WTC11 (cell line): Measurements from ENCODE around the gene LIMK1. TPM values are rescaled to one million over a fixed set of nuclear protein-coding genes. Genes with fewer than 3 reads are reported as not detected.

Experiments used
- ATAC-seq: fragments of 200-7000 bp; cut with Tn5 transposase; 2 replicates; pipeline ENCODE4 v1.10.0; 2021; ENCODE audit warnings: mild to moderate bottlenecking, moderate library complexity
- CTCF ChIA-PET: fragments of 300-600 bp; sonication (Branson Sonifier 250); formaldehyde crosslinking; loops from one replicate; lab custom pipeline; 2021; ENCODE audit warnings: antibody characterized with exemption; lab: Charles Lee
- POLR2A ChIA-PET: fragments of 350-600 bp; sonication (Branson Sonifier 250); formaldehyde crosslinking; loops from one replicate; lab custom pipeline; 2021; ENCODE audit warnings: antibody characterized with exemption; lab: Charles Lee
- DNase-seq: peaks from one replicate; pipeline ENCODE4 v3.0.0; 2021; ENCODE audit warnings: low spot score
- H3K27ac Mint-ChIP-seq: 2 replicates; pipeline ENCODE4 v1.8.0; 2021; ENCODE audit warnings: mixed read lengths
- H3K27me3 Mint-ChIP-seq: 2 replicates; pipeline ENCODE4 v1.8.0; 2021; ENCODE audit warnings: low read depth, mild to moderate bottlenecking, moderate library complexity, mixed read lengths
- H3K36me3 Mint-ChIP-seq: 2 replicates; pipeline ENCODE4 v1.8.0; 2021; ENCODE audit warnings: mixed read lengths
- H3K4me1 Mint-ChIP-seq: 2 replicates; pipeline ENCODE4 v1.8.0; 2022; ENCODE audit warnings: mixed read lengths
- H3K4me3 Mint-ChIP-seq: 2 replicates; pipeline ENCODE4 v1.8.0; 2021; ENCODE audit warnings: mild to moderate bottlenecking, moderate library complexity, mixed read lengths
- H3K9me3 Mint-ChIP-seq: 2 replicates; pipeline ENCODE4 v1.8.0; 2021; ENCODE audit warnings: mixed read lengths
- ARID4B ChIP-seq: sonication (generic); formaldehyde crosslinking; IDR thresholded peaks from 2 replicates; pipeline ENCODE4 v1.8.0; 2023; ENCODE audit warnings: missing genetic modification reagents, mild to moderate bottlenecking, borderline replicate concordance
- CREB1 ChIP-seq: sonication (generic); formaldehyde crosslinking; IDR thresholded peaks from 2 replicates; pipeline ENCODE4 v1.8.0; 2023; ENCODE audit warnings: mild to moderate bottlenecking, missing genetic modification reagents
- CTCF ChIP-seq: fragments of 200-600 bp; IDR thresholded peaks from 2 replicates; pipeline ENCODE4 v1.8.0; 2022; ENCODE audit warnings: antibody characterized with exemption
- E2F1 ChIP-seq: sonication (generic); formaldehyde crosslinking; IDR thresholded peaks from 2 replicates; pipeline ENCODE4 v1.8.0; 2022; ENCODE audit warnings: mild to moderate bottlenecking, missing genetic modification reagents
- E2F5 ChIP-seq: sonication (generic); formaldehyde crosslinking; IDR thresholded peaks from 2 replicates; pipeline ENCODE4 v1.8.1; 2022; ENCODE audit warnings: mild to moderate bottlenecking, moderate library complexity, missing genetic modification reagents
- ELF4 ChIP-seq: sonication (generic); formaldehyde crosslinking; IDR thresholded peaks from 2 replicates; pipeline ENCODE4 v1.8.1; 2022; ENCODE audit warnings: low read depth, mild to moderate bottlenecking, moderate library complexity, missing genetic modification reagents
- ESRRA ChIP-seq: sonication (generic); formaldehyde crosslinking; IDR thresholded peaks from 2 replicates; pipeline ENCODE4 v1.8.1; 2022; ENCODE audit warnings: mild to moderate bottlenecking, missing genetic modification reagents, borderline replicate concordance
- GRHL2 ChIP-seq: fragments of 250-450 bp; sonication (Bioruptor Pico); IDR thresholded peaks from 2 replicates; pipeline ENCODE4 v1.8.0; 2022; ENCODE audit warnings: mild to moderate bottlenecking, moderate library complexity; ENCODE audit not compliant: insufficient replicate concordance, severe bottlenecking
- GTF2I ChIP-seq: fragments of 250-450 bp; sonication (Bioruptor Pico); conservative IDR thresholded peaks from 2 replicates; pipeline ENCODE4 v1.4.0; 2021; ENCODE audit warnings: mild to moderate bottlenecking
- MXD4 ChIP-seq: fragments of 250-450 bp; sonication (Bioruptor Pico); IDR thresholded peaks from 2 replicates; pipeline ENCODE4 v1.8.0; 2021; ENCODE audit warnings: mild to moderate bottlenecking, moderate library complexity, borderline replicate concordance
- NR1H2 ChIP-seq: sonication (generic); formaldehyde crosslinking; IDR thresholded peaks from 2 replicates; pipeline ENCODE4 v1.9.0; 2021; ENCODE audit warnings: mild to moderate bottlenecking, moderate library complexity, missing genetic modification reagents
- OVOL2 ChIP-seq: fragments of 250-450 bp; sonication (Bioruptor Pico); IDR thresholded peaks from 2 replicates; pipeline ENCODE4 v1.9.0; 2021; ENCODE audit warnings: mild to moderate bottlenecking, borderline replicate concordance
- SP1 ChIP-seq: sonication (generic); formaldehyde crosslinking; conservative IDR thresholded peaks from 2 replicates; pipeline ENCODE4 v1.8.1; 2022; ENCODE audit warnings: missing genetic modification reagents
- ZNF219 ChIP-seq: sonication (generic); formaldehyde crosslinking; IDR thresholded peaks from 2 replicates; pipeline ENCODE4 v1.8.0; 2023; ENCODE audit warnings: missing genetic modification reagents, mild to moderate bottlenecking, borderline replicate concordance
- ZNF232 ChIP-seq: sonication (generic); formaldehyde crosslinking; IDR thresholded peaks from 2 replicates; pipeline ENCODE4 v1.8.0; 2022; ENCODE audit warnings: mild to moderate bottlenecking, missing genetic modification reagents
- ZNF281 ChIP-seq: sonication (generic); formaldehyde crosslinking; IDR thresholded peaks from 2 replicates; pipeline ENCODE4 v1.8.0; 2023; ENCODE audit warnings: mild to moderate bottlenecking, missing genetic modification reagents
- ZNF416 ChIP-seq: fragments of 250-450 bp; sonication (Bioruptor Pico); IDR thresholded peaks from 2 replicates; pipeline ENCODE4 v1.9.0; 2021; ENCODE audit warnings: mild to moderate bottlenecking, inconsistent platforms
- total RNA-seq: library from RNA; stranded (reverse); gene quantifications from 3 replicates; pipeline ENCODE4 v1.2.3, GENCODE V29; 2021

The LIMK1 gene
- total RNA-seq, 1 experiment from 2014 or later: 85.4 TPM

- no peak for ATAC-seq
- no peaks in the 10 kb centered on the region for H3K27me3 Mint-ChIP-seq
- ChIA-PET CTCF (interaction anchor here (1.9 kb wide), 2 partner anchors 10 to 153 kb away, joined by 5 read pairs; no protein-coding TSS in a partner anchor), POLR2A (no interaction called here)
- no peaks in the 10 kb centered on the region for H3K9me3 Mint-ChIP-seq
- TF ChIP-seq E2F5 (no peak), ESRRA (CRISPR knock-in tag) (no peak), OVOL2 (CRISPR knock-in tag) (no peak), CTCF (no peak), ARID4B (CRISPR knock-in tag) (no peak), GTF2I (CRISPR knock-in tag) (no peak), E2F1 (CRISPR knock-in tag) (no peak), NR1H2 (CRISPR knock-in tag) (no peak), GRHL2 (CRISPR knock-in tag) (no peak), ZNF232 (CRISPR knock-in tag) (no peak), ZNF281 (CRISPR knock-in tag) (no peak), ZNF219 (no peak), ELF4 (CRISPR knock-in tag) (no peak), SP1 (CRISPR knock-in tag) (no peak), MXD4 (no peak), CREB1 (CRISPR knock-in tag) (no peak), ZNF416 (CRISPR knock-in tag) (no peak)
- TF ChIP-seq, all 79 proteins: peak for 0
- H3K4me1 Mint-ChIP-seq: peaks cover 13% of the 10 kb centered on the region
- no peak overlapping the region for H3K27ac Mint-ChIP-seq
- no peak overlapping the region for H3K4me3 Mint-ChIP-seq
- no peaks in the 10 kb centered on the region for H3K36me3 Mint-ChIP-seq
- no peak for DNase-seq
Observed at GRCh38 chr7:74053589-74054186, 29.9 kb upstream of the LIMK1 start.
